H1 (cell line): Measurements from ENCODE around the gene MIDN. TPM values are rescaled to one million over a fixed set of nuclear protein-coding genes. Genes with fewer than 3 reads are reported as not detected.

ENCODE experiments used
- CTCF ChIA-PET: fragments of 300-600 bp; sonication (Branson Sonifier 250); formaldehyde crosslinking; loops from one replicate; lab custom pipeline; 2021; ENCODE audit not compliant: partially characterized antibody; lab: Charles Lee
- POLR2A ChIA-PET: fragments of 300-600 bp; sonication (Branson Sonifier 250); formaldehyde crosslinking; loops from one replicate; lab custom pipeline; 2021; ENCODE audit warnings: inconsistent platforms; ENCODE audit not compliant: partially characterized antibody; lab: Charles Lee
- DNase-seq, 2 experiments: peaks; one replicate each; pipeline versions ENCODE4 v3.0.0 to v3.0.0-alpha.2; 2010 to 2022; ENCODE audit warnings: low spot score in 2 of 2, low read depth in 1 of 2, mixed read lengths in 1 of 2
- FAIRE-seq: peaks from 2 replicates; lab custom pipeline; 2011; peaks lifted over from hg19 to GRCh38; lab: Jason Lieb, UNC
- H2AFZ ChIP-seq: 2 replicates; pipeline ENCODE4 v1.8.1; 2012; ENCODE audit warnings: low read length, inconsistent platforms
- H2AK5ac ChIP-seq: 2 replicates; pipeline ENCODE4 v1.6.1; 2013; ENCODE audit warnings: low read depth, low read length
- H2BK120ac ChIP-seq: replicated peaks from 2 replicates; pipeline ENCODE3; 2013; ENCODE audit warnings: low read depth, low read length, inconsistent platforms
- H2BK12ac ChIP-seq: 2 replicates; pipeline ENCODE4 v1.6.1; 2013; ENCODE audit warnings: low read depth, low read length
- H2BK15ac ChIP-seq: 2 replicates; pipeline ENCODE4 v1.6.1; 2013; ENCODE audit warnings: low read length
- H2BK20ac ChIP-seq: 2 replicates; pipeline ENCODE4 v1.6.1; 2013; ENCODE audit warnings: low read length
- H2BK5ac ChIP-seq: 2 replicates; pipeline ENCODE4 v1.6.1; 2013; ENCODE audit warnings: low read depth, low read length
- H3K14ac ChIP-seq: 2 replicates; pipeline ENCODE4 v1.6.1; 2013; ENCODE audit warnings: inconsistent platforms; ENCODE audit not compliant: insufficient read length
- H3K18ac ChIP-seq: 2 replicates; pipeline ENCODE4 v1.6.1; 2013; ENCODE audit warnings: low read length; ENCODE audit errors: extremely low read depth
- H3K23ac ChIP-seq: 2 replicates; pipeline ENCODE4 v1.6.1; 2013; ENCODE audit warnings: inconsistent platforms; ENCODE audit not compliant: insufficient read length
- H3K23me2 ChIP-seq: 2 replicates; pipeline ENCODE4 v1.6.1; 2013; ENCODE audit warnings: low read depth, low read length
- H3K27ac ChIP-seq: 2 replicates; pipeline ENCODE4 v1.6.1; 2011; ENCODE audit warnings: low read depth, low read length, inconsistent platforms
- H3K27me3 ChIP-seq, 4 experiments: replicated peaks in 1 of 4; 1 replicate in 1 of 4; 2 replicates in 3 of 4; pipeline versions ENCODE4 v1.6.1 to v1.8.1; 2011 to 2013; ENCODE audit warnings: low read length in 3 of 4, mild to moderate bottlenecking in 3 of 4, inconsistent platforms in 2 of 4, mixed read lengths in 2 of 4, moderate library complexity in 1 of 4; ENCODE audit not compliant: control insufficient read depth in 3 of 4, insufficient read depth in 3 of 4; ENCODE audit errors: extremely low read depth in 1 of 4
- H3K36me3 ChIP-seq, 4 experiments: 2 replicates each; pipeline versions ENCODE4 v1.6.1 to v1.8.1; 2011 to 2013; ENCODE audit warnings: mild to moderate bottlenecking in 4 of 4, low read length in 3 of 4, moderate library complexity in 2 of 4, control low read depth in 1 of 4, inconsistent platforms in 1 of 4; ENCODE audit not compliant: insufficient read depth in 4 of 4, control insufficient read depth in 2 of 4
- H3K4ac ChIP-seq: replicated peaks from 2 replicates; pipeline ENCODE3; 2013; ENCODE audit warnings: low read length, low read depth, mixed read lengths, inconsistent platforms; ENCODE audit not compliant: insufficient read length
- H3K4me1 ChIP-seq, 4 experiments: replicated peaks in 1 of 4; 1 replicate in 1 of 4; 2 replicates in 3 of 4; pipeline versions ENCODE4 v1.6.1 to v1.8.1; 2011 to 2013; ENCODE audit warnings: low read length in 3 of 4, inconsistent platforms in 2 of 4, mixed read lengths in 1 of 4; ENCODE audit not compliant: insufficient read depth in 4 of 4, control insufficient read depth in 3 of 4
- H3K4me2 ChIP-seq, 2 experiments: 2 replicates each; pipeline versions ENCODE4 v1.6.1 to v1.8.1; 2011 to 2013; ENCODE audit warnings: low read depth in 2 of 2, low read length in 2 of 2, control low read depth in 1 of 2, inconsistent platforms in 1 of 2, mild to moderate bottlenecking in 1 of 2; ENCODE audit not compliant: insufficient read depth in 1 of 2
- H3K4me3 ChIP-seq, 4 experiments: fragments of 200-600, 300-600 bp in 1 of 4; sonication (generic), shearing (Covaris generic), sonication (Bioruptor Twin) in 1 of 4; 2 replicates each; pipeline versions ENCODE4 v1.5.1 to v1.8.1; 2011 to 2016; ENCODE audit warnings: low read length in 4 of 4, low read depth in 3 of 4, control low read depth in 2 of 4, inconsistent platforms in 2 of 4, mild to moderate bottlenecking in 2 of 4, mixed read lengths in 1 of 4, moderate library complexity in 1 of 4; ENCODE audit not compliant: insufficient read depth in 2 of 4; ENCODE audit errors: extremely low read depth in 1 of 4
- H3K56ac ChIP-seq: replicated peaks from 2 replicates; pipeline ENCODE3; 2013; ENCODE audit warnings: low read depth, mild to moderate bottlenecking, mixed read lengths, low read length, inconsistent platforms; ENCODE audit not compliant: insufficient read length
- H3K79me1 ChIP-seq: 2 replicates; pipeline ENCODE4 v1.6.1; 2013; ENCODE audit warnings: low read depth, low read length, control low read depth
- H3K79me2 ChIP-seq, 2 experiments: 2 replicates each; pipeline versions ENCODE4 v1.6.1 to v1.8.1; 2012 to 2013; ENCODE audit warnings: low read length in 2 of 2, mild to moderate bottlenecking in 2 of 2, inconsistent platforms in 1 of 2; ENCODE audit not compliant: insufficient read depth in 2 of 2, control insufficient read depth in 1 of 2
- H3K9ac ChIP-seq, 4 experiments: replicated peaks in 1 of 4; 1 replicate in 1 of 4; 2 replicates in 3 of 4; pipeline versions ENCODE4 v1.6.1 to v1.8.1; 2011 to 2013; ENCODE audit warnings: low read depth in 3 of 4, low read length in 3 of 4, control low read depth in 2 of 4, mild to moderate bottlenecking in 2 of 4, moderate library complexity in 2 of 4, inconsistent platforms in 1 of 4; ENCODE audit errors: extremely low read depth in 1 of 4
- H3K9me3 ChIP-seq, 2 experiments: 2 replicates each; pipeline versions ENCODE4 v1.6.1 to v1.8.1; 2012 to 2013; ENCODE audit warnings: mild to moderate bottlenecking in 2 of 2, moderate library complexity in 2 of 2, control low read depth in 1 of 2, inconsistent platforms in 1 of 2, low read depth in 1 of 2, low read length in 1 of 2, mixed read lengths in 1 of 2; ENCODE audit not compliant: insufficient read depth in 2 of 2
- H4K20me1 ChIP-seq, 2 experiments: replicated peaks in 1 of 2; 2 replicates each; pipeline versions ENCODE3 to v1.8.1; 2011 to 2013; ENCODE audit warnings: inconsistent platforms in 2 of 2, low read length in 2 of 2, mild to moderate bottlenecking in 1 of 2; ENCODE audit not compliant: insufficient read depth in 2 of 2, control insufficient read depth in 1 of 2
- H4K5ac ChIP-seq: 2 replicates; pipeline ENCODE4 v1.6.1; 2013; ENCODE audit warnings: low read length, low read depth, mixed read lengths, inconsistent platforms; ENCODE audit not compliant: insufficient read length
- H4K8ac ChIP-seq: 2 replicates; pipeline ENCODE4 v1.8.0; 2013; ENCODE audit warnings: mild to moderate bottlenecking, moderate library complexity, low read length, inconsistent platforms; ENCODE audit not compliant: insufficient read depth; ENCODE audit errors: extremely low read depth
- H4K91ac ChIP-seq: replicated peaks from 2 replicates; pipeline ENCODE3; 2013; ENCODE audit warnings: low read length, mixed read lengths, inconsistent platforms; ENCODE audit not compliant: insufficient read length
- GABPA ChIP-seq: IDR thresholded peaks from 2 replicates; pipeline ENCODE4 v1.6.1; 2011; ENCODE audit warnings: mild to moderate bottlenecking, low read length, moderate library complexity, borderline replicate concordance; ENCODE audit not compliant: insufficient read depth
- KDM1A ChIP-seq: fragments of 200-600, 300-600 bp; sonication (generic); IDR thresholded peaks from 2 replicates; pipeline ENCODE4 v1.7.1; 2016; ENCODE audit warnings: mild to moderate bottlenecking, low read length, borderline replicate concordance
- WGBS, 2 experiments: shearing (Covaris generic) in 1 of 2; methylation state at CpG; one replicate each; pipeline versions ENCODE4 v1.1.6 to v1.1.7; 2013 to 2015; ENCODE audit warnings: low lambda C conversion rate in 2 of 2, mixed read lengths in 2 of 2, inconsistent platforms in 1 of 2, low coverage in 1 of 2, missing lambda C conversion rate in 1 of 2; ENCODE audit not compliant: insufficient replicate concordance in 2 of 2, insufficient coverage in 1 of 2, insufficient read length in 1 of 2; ENCODE audit errors: extremely low coverage in 1 of 2, missing lambda C conversion rate in 1 of 2; 5-methylcytosine and 5-hydroxymethylcytosine counted together
- polyA plus RNA-seq, 7 experiments: library from polyadenylated mRNA; depleted of rRNA in 3 of 7; stranded (reverse) in 5 of 7; unstranded in 2 of 7; fragments of >200 nt in 5 of 7; fragments of 200-250 nt in 2 of 7; gene quantifications; 1 replicate in 5 of 7; 2 replicates in 1 of 7; 4 replicates in 1 of 7; pipeline versions ENCODE4 v1.2.1 to v1.2.3, GENCODE V29; 2011 to 2013; ENCODE audit warnings: missing spikeins in 2 of 7, mixed read lengths in 2 of 7
- total RNA-seq: library from RNA; stranded (reverse); fragmentation: NEBNext Ultra II Directional; extraction: Animal tissue kit (Norgen Biotek cat#: 25700); gene quantifications from 2 replicates; pipeline ENCODE4 v1.2.1, GENCODE V29; 2021

MIDN gene
- total and polyA plus RNA-seq, 2 of the 8 experiments (the other 6 are each of a cell fraction or from before 2014, with no cell fraction given), result 39.8 to 159 TPM

GRCh38 chr19:1247748-1248138, 640 bp upstream of the MIDN start:
- H3K23ac ChIP-seq, result no peak overlapping the region
- no peak overlapping the region for H4K5ac ChIP-seq
- peaks cover 2% of the 10 kb centered on the region; the same call in 1 of the 2 replicates for H3K23me2 ChIP-seq
- H3K79me2 ChIP-seq, result peaks cover 9 to 30% of the 10 kb centered on the region in 2 experiments
- peak overlapping the region in 1 of 4 experiments; percentile 49; a peak in 1 of 7 replicates for H3K9ac ChIP-seq
- H2BK120ac ChIP-seq, result no peak overlapping the region
- H3K9me3 ChIP-seq, result no peaks in the 10 kb centered on the region
- no peak overlapping the region for H3K14ac ChIP-seq
- H3K18ac ChIP-seq, result peak overlapping the region; percentile 36
- H3K36me3 ChIP-seq, result peaks cover 3 to 18% (median 11%) of the 10 kb centered on the region in 4 experiments; a peak in 4 of 8 replicates
- no peaks in the 10 kb centered on the region for H3K27me3 ChIP-seq
- FAIRE-seq (no peak), DNase-seq (no peak)
- H4K91ac ChIP-seq, result no peak overlapping the region
- peak overlapping the region; percentile 90; the same call in 1 of the 2 replicates for H2AK5ac ChIP-seq
- H2BK15ac ChIP-seq, result peak overlapping the region; percentile 72; the same call in 1 of the 2 replicates
- peak overlapping the region; percentile 42 to 79 for H3K4me2 ChIP-seq
- no peak overlapping the region for H2AFZ ChIP-seq
- peak; percentile 87; the same call in 1 of the 2 replicates for TF ChIP-seq KDM1A
- TF ChIP-seq GABPA, result no peak
- CTCF ChIA-PET, result interaction anchor here (7.7 kb wide), 1 partner anchor 15 kb away, joined by 212 read pairs; the partner anchor contains the start of gene CIRBP
- peak overlapping the region; percentile 41; the same call in 1 of the 2 replicates for H3K27ac ChIP-seq
- H2BK5ac ChIP-seq, result peak overlapping the region; percentile 60; the same call in 1 of the 2 replicates
- 84% methylated on average over 8 of the region's 8 CpGs; no CpG with 5 or more reads in 1 of the 2 experiments for WGBS, 2 experiments
- H4K20me1 ChIP-seq, result peaks cover 7 to 12% of the 10 kb centered on the region in 2 experiments
- H3K79me1 ChIP-seq, result 0 out of 2 replicates have a peak, but pooled peaks cover 5% of the 10 kb centered on the region
- peaks cover 0 to 29% (median 12%) of the 10 kb centered on the region in 4 experiments; a peak in 6 of 7 replicates for H3K4me1 ChIP-seq
- H3K56ac ChIP-seq, result no peak overlapping the region
- H3K4ac ChIP-seq, result peak overlapping the region; percentile 28
- peak overlapping the region; percentile 44 to 95 (median 64); a peak in 5 of 8 replicates for H3K4me3 ChIP-seq
- 0 out of 2 replicates have a peak overlapping the region, but pooled peaks have one; percentile 17 for H2BK12ac ChIP-seq
- no peak overlapping the region for H2BK20ac ChIP-seq
- H4K8ac ChIP-seq, result peak overlapping the region; percentile 62
- POLR2A ChIA-PET, result interaction anchor here (4.8 to 14.3 kb wide), 3 partner anchors 14 to 26 kb away, joined by 42 to 456 read pairs (median 355); partner anchors contain the start of genes CIRBP and FAM174C
